Esophagus squamous epithelium (tissue), 5 donors: Measurements from ENCODE around the gene DDTL. TPM values are rescaled to one million over a fixed set of nuclear protein-coding genes. Genes with fewer than 3 reads are reported as not detected.
"Not testable (repeated sequence)": the region's sequence is repeated elsewhere in the genome, so short reads cannot be mapped to it uniquely, and the experiment has no call there.

Experiments
- DNase-seq: peaks from one replicate; lab custom pipeline; 2025; lab: John Stamatoyannopoulos, UW
- H3K27ac ChIP-seq, 4 donors: fragments of 200-600 bp; sonication (generic); one replicate each; pipeline ENCODE4 v1.5.1; 2016 to 2019; ENCODE audit warnings: mild to moderate bottlenecking in 1 of 4
- H3K27me3 ChIP-seq, 4 donors: fragments of 200-600 bp; sonication (generic); 1 replicate in 3 of 4; 2 replicates in 1 of 4; pipeline versions ENCODE4 v1.5.1 to v1.6.0; 2017 to 2021; ENCODE audit warnings: antibody characterized with exemption in 1 of 4
- H3K36me3 ChIP-seq, 3 donors: fragments of 200-600 bp; sonication (generic); one replicate each; pipeline ENCODE4 v1.5.1; 2016 to 2019
- H3K4me1 ChIP-seq, 3 donors: fragments of 200-600 bp; sonication (generic); one replicate each; pipeline ENCODE4 v1.5.1; 2017 to 2019
- H3K4me3 ChIP-seq, 4 donors: fragments of 200-600 bp; sonication (generic); 1 replicate in 3 of 4; 2 replicates in 1 of 4; pipeline ENCODE4 v1.5.1; 2016 to 2019; ENCODE audit warnings: mild to moderate bottlenecking in 2 of 4, moderate library complexity in 1 of 4
- H3K9me3 ChIP-seq, 3 donors: fragments of 200-600 bp; sonication (generic); one replicate each; pipeline ENCODE4 v1.5.1; 2016 to 2019
- POLR2A ChIP-seq, 4 donors: fragments of 450-650 bp; IDR thresholded peaks; one replicate each; pipeline ENCODE4 v1.6.1; 2017; ENCODE audit warnings: antibody characterized with exemption in 4 of 4, mild to moderate bottlenecking in 4 of 4, moderate library complexity in 3 of 4
- WGBS, 2 donors: methylation state at CpG; one replicate each; pipeline ENCODE4 v1.1.5; 2018; 5-methylcytosine and 5-hydroxymethylcytosine counted together
- intact Hi-C: fragments of 100-400 bp; cut with DNase I; formaldehyde crosslinking; loops from one replicate; pipeline ENCODE4 v1.15.0; 2022
- total RNA-seq, 4 donors: library from RNA; depleted of rRNA; stranded (reverse); fragments of >200 nt; gene quantifications; one replicate each; pipeline ENCODE4 v1.1.0, GENCODE V29; 2016
- TF ChIP-seq, protein P1 (sequence below), 6 experiments: fragments of 450-650 bp in 4 of 6; fragments of 200-600 bp in 2 of 6; sonication (generic) in 2 of 6; IDR thresholded peaks; one replicate each; pipeline ENCODE4 v1.5.1; 2016 to 2019; ENCODE audit warnings: antibody characterized with exemption in 6 of 6, mild to moderate bottlenecking in 4 of 6, moderate library complexity in 4 of 6
- donor health status: DM: yes; HTN: yes; CAD: no.

DDTL gene
- total RNA-seq, 4 donors from 2014 or later = 1.9 TPM; not detected in 3

DNA sequence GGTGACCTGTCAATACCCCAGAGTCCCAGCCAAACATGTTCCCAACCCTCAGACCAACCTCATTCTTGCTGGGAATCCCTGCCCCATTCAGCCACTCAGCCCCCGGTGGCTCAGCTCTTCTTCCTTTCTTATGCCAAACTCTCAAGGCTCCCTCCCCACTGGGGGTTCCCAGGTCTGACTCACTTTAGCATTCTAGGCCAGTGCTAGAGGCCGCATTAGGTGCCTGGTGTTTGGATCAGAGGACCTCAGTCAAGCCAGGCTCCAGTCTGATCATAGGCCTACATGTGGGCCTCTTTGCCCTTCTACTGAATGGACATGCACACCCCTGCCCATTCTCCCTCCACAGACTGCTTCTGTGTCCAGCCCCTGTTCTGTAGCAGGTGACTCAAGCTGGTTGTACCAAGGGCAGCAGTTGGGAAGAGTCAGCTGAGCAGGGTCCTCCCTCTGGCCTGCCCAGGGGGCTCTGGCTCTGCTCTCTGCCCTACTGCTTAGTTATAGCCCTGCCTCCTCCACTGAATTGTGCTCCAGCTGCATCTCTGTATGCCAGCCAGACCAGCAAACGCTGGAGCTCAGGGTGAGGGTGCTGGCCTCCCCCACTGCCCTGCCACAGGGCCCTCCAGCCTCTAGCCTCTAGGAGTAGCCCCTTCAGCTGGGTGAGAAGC, 23.0 kb downstream of the DDTL start:
- H3K27me3 ChIP-seq, H3K27ac ChIP-seq, H3K9me3 ChIP-seq, H3K4me1 ChIP-seq, DNase-seq, H3K36me3 ChIP-seq, intact Hi-C loops, H3K4me3 ChIP-seq: not testable (repeated sequence)
- WGBS, 2 donors = 20% methylated on average over 1 of the region's 3 CpGs; no CpG with 5 or more reads in 1 of the 2 donors

DNA sequence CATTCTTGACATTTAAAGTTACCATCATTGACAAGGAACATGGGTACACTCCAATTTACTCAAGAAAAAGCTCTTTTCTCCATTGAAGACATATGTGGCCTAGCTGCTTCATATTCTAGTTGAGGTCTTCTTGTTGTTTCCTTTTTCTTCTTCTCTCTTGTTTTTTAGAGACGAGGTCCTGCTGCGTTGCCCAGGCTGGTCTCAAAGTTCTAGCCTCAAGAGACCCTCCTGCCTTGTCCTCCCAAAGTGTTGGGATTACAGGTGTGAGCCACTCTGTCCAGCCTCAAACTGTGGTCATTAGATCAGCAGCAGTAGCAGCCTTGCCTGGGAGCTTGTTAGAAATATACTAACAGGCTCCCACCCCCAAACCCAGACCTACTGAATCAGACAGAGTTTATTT, 26.4 kb downstream of the DDTL start:
- H3K9me3 ChIP-seq, H3K36me3 ChIP-seq, DNase-seq, intact Hi-C loops, H3K27me3 ChIP-seq, H3K27ac ChIP-seq, H3K4me1 ChIP-seq, H3K4me3 ChIP-seq: not testable (repeated sequence)
- 44 to 60% methylated on average over 2 of the region's 2 CpGs for WGBS, 2 donors

GRCh38 chr22:23993581-23994177, 27.0 kb downstream of the DDTL start:
- WGBS, 2 donors = 71 to 72% methylated on average over 4 of the region's 4 CpGs
- intact Hi-C loops, H3K4me1 ChIP-seq, DNase-seq, H3K27me3 ChIP-seq, H3K4me3 ChIP-seq, H3K27ac ChIP-seq, H3K9me3 ChIP-seq, H3K36me3 ChIP-seq: not testable (repeated sequence)

- WGBS, 2 donors = 98 to 100% methylated on average over 3 of the region's 3 CpGs
- DNase-seq = no peak
- TF ChIP-seq, protein P1, sequence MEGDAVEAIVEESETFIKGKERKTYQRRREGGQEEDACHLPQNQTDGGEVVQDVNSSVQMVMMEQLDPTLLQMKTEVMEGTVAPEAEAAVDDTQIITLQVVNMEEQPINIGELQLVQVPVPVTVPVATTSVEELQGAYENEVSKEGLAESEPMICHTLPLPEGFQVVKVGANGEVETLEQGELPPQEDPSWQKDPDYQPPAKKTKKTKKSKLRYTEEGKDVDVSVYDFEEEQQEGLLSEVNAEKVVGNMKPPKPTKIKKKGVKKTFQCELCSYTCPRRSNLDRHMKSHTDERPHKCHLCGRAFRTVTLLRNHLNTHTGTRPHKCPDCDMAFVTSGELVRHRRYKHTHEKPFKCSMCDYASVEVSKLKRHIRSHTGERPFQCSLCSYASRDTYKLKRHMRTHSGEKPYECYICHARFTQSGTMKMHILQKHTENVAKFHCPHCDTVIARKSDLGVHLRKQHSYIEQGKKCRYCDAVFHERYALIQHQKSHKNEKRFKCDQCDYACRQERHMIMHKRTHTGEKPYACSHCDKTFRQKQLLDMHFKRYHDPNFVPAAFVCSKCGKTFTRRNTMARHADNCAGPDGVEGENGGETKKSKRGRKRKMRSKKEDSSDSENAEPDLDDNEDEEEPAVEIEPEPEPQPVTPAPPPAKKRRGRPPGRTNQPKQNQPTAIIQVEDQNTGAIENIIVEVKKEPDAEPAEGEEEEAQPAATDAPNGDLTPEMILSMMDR (IDR thresholded peaks at IDR 0.05) = no peak
- TF ChIP-seq POLR2A (IDR thresholded peaks at IDR 0.05) = no peak
- H3K4me3 ChIP-seq = no peak overlapping the region
- no peaks in the 10 kb centered on the region for H3K27me3 ChIP-seq
- peaks cover 0 to 4% (median 0%) of the 10 kb centered on the region in 3 donors for H3K4me1 ChIP-seq
- H3K9me3 ChIP-seq = no peaks in the 10 kb centered on the region
- intact Hi-C loops = no loop called here
- no peaks in the 10 kb centered on the region for H3K36me3 ChIP-seq
- H3K27ac ChIP-seq = no peak overlapping the region
Observed at GRCh38 chr22:23997092-23997491, 30.4 kb downstream of the DDTL start.

DNA sequence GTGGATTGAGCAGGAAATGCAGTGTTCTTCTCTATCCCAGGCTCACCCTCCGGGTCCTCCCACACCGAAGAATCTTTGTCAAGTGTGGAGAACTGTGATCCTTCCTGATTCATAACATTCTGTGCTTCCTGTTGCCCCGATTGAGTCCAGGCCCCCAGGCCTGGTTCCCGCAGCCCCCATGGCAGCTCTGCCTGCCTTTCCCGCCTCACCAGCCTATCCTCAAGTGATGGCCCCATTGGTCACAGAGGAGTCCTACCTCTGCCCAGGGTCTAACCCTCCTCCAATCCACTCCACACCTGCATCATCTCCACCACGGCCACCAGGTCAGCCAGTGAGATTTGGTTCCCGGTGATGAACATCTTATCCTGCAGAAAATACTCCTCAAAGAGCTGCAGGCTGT, 33.1 kb downstream of the DDTL start:
- DNase-seq, H3K4me3 ChIP-seq, H3K27me3 ChIP-seq, H3K27ac ChIP-seq, intact Hi-C loops, H3K9me3 ChIP-seq, H3K36me3 ChIP-seq: not testable (repeated sequence)
- WGBS, 2 donors = 79 to 86% methylated on average over 7 of the region's 7 CpGs
- peaks cover 0 to 11% (median 0%) of the 10 kb centered on the region in 3 donors for H3K4me1 ChIP-seq

- no peak for DNase-seq
- 78 to 88% methylated on average over 5 to 9 of the region's 9 CpGs for WGBS, 2 donors
- peaks cover 0 to 11% (median 0%) of the 10 kb centered on the region in 3 donors for H3K4me1 ChIP-seq
- no peaks in the 10 kb centered on the region for H3K9me3 ChIP-seq
- no peaks in the 10 kb centered on the region for H3K27me3 ChIP-seq
- no peak for TF ChIP-seq POLR2A (IDR thresholded peaks at IDR 0.05)
- TF ChIP-seq, protein P1 (IDR thresholded peaks at IDR 0.05) = no peak
- intact Hi-C loops = no loop called here
- H3K4me3 ChIP-seq = no peak overlapping the region
- no peak overlapping the region for H3K27ac ChIP-seq
- no peaks in the 10 kb centered on the region for H3K36me3 ChIP-seq
Observed at GRCh38 chr22:24001314-24001713, 34.6 kb downstream of the DDTL start.

DNA sequence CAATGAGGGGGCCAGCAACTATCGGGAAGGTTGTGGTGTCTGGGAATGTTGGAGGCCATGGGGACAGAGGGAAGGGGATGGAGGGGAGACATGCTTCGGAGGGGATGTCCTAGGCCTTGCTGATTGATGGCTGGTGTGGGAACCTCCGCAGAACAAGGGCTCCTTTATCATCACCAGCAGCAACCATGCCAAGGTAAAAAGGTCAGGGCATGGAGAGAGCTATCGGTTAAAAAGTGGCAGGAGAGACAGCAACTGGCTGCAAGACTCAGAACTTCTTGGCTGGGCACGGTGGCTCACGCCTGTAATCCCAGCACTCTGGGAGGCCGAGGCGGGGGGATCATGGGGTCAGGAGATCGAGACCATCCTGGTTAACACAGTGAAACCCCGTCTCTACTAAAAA, 35.6 kb downstream of the DDTL start:
- no peak overlapping the region for H3K27ac ChIP-seq
- no peak for DNase-seq
- peaks cover 0 to 11% (median 0%) of the 10 kb centered on the region in 3 donors for H3K4me1 ChIP-seq
- intact Hi-C loops = no loop called here
- no peak overlapping the region for H3K4me3 ChIP-seq
- H3K27me3 ChIP-seq = no peaks in the 10 kb centered on the region
- WGBS, 2 donors = 84 to 87% methylated on average over 9 to 10 of the region's 10 CpGs
- no peak for TF ChIP-seq POLR2A (IDR thresholded peaks at IDR 0.05)
- TF ChIP-seq, protein P1 (IDR thresholded peaks at IDR 0.05) = no peak
- H3K36me3 ChIP-seq = no peaks in the 10 kb centered on the region
- no peaks in the 10 kb centered on the region for H3K9me3 ChIP-seq
